HG03175 (cell line): Measurements from ENCODE around the gene KCP.

Experiments
- ATAC-seq: cut with Tn5 transposase; IDR thresholded peaks from one replicate; pipeline ENCODE4 v1.9.1; 2021; ENCODE audit warnings: mild to moderate bottlenecking, moderate library complexity; ENCODE audit not compliant: unreplicated experiment

Gene KCP

GRCh38 chr7:128939075-128939860, 28.8 kb upstream of the KCP start:
- no peak for ATAC-seq

GRCh38 chr7:128938544-128939074, 28.1 kb upstream of the KCP start:
- no peak for ATAC-seq

- ATAC-seq: no peak
Observed at GRCh38 chr7:128937647-128938543, 27.4 kb upstream of the KCP start, which contains the start of gene IRF5. Gene IRF5, plus strand, starts transcription at chr7:128937927. Its CDS starts 4,155 bp downstream, at chr7:128942082.

- ATAC-seq: no peak
Observed at GRCh38 chr7:128937271-128937646, 26.8 kb upstream of the KCP start.

GRCh38 chr7:128936798-128937197, 26.3 kb upstream of the KCP start:
- no peak for ATAC-seq

GRCh38 chr7:128935342-128935730, 24.8 kb upstream of the KCP start:
- no peak for ATAC-seq

- peak; percentile 40 for ATAC-seq
Observed at GRCh38 chr7:128934361-128935341, 24.1 kb upstream of the KCP start.

GRCh38 chr7:128933180-128933891, 22.8 kb upstream of the KCP start:
- ATAC-seq: no peak

- ATAC-seq: no peak
Observed at GRCh38 chr7:128932862-128933179, 22.3 kb upstream of the KCP start.

GRCh38 chr7:128931965-128932861, 21.7 kb upstream of the KCP start:
- no peak for ATAC-seq

GRCh38 chr7:128931190-128931798, 20.8 kb upstream of the KCP start:
- no peak for ATAC-seq

GRCh38 chr7:128928882-128929788, 18.6 kb upstream of the KCP start:
- no peak for ATAC-seq

- no peak for ATAC-seq
Observed at GRCh38 chr7:128928159-128928813, 17.8 kb upstream of the KCP start.

GRCh38 chr7:128924707-128925588, 14.4 kb upstream of the KCP start:
- ATAC-seq: no peak

- no peak for ATAC-seq
Observed at GRCh38 chr7:128923411-128923800, 12.9 kb upstream of the KCP start.
